GM18508 (cell line): Measurements from ENCODE around the gene WDR89.
"Not testable (repeated sequence)": the region's sequence is repeated elsewhere in the genome, so short reads cannot be mapped to it uniquely, and the experiment has no call there.

Experiments
- ATAC-seq: cut with Tn5 transposase; IDR thresholded peaks from one replicate; pipeline ENCODE4 v1.9.1; 2021; ENCODE audit warnings: moderate number of reproducible peaks; ENCODE audit not compliant: insufficient read depth, unreplicated experiment

Gene WDR89

GRCh38 chr14:63603749-63604277 lies 37.9 kb downstream of the WDR89 start:
- ATAC-seq: no peak

GRCh38 chr14:63598807-63599206 lies 42.9 kb downstream of the WDR89 start:
- ATAC-seq: no peak

GRCh38 chr14:63596998-63597658 lies 44.5 kb downstream of the WDR89 start:
- no peak for ATAC-seq

GRCh38 chr14:63594455-63595372 lies 47.0 kb downstream of the WDR89 start:
- ATAC-seq: no peak

GRCh38 chr14:63583046-63583445 lies 58.6 kb downstream of the WDR89 start:
- not testable (repeated sequence) for ATAC-seq

- no peak for ATAC-seq
Measured at GRCh38 chr14:63581491-63581890, 60.2 kb downstream of the WDR89 start.

GRCh38 chr14:63578300-63578699 lies 63.4 kb downstream of the WDR89 start:
- ATAC-seq: no peak

GRCh38 chr14:63573581-63573980 lies 68.1 kb downstream of the WDR89 start:
- no peak for ATAC-seq

GRCh38 chr14:63565448-63565847 lies 76.2 kb downstream of the WDR89 start:
- ATAC-seq: no peak

- no peak for ATAC-seq
Measured at GRCh38 chr14:63564318-63564717, 77.4 kb downstream of the WDR89 start.

- no peak for ATAC-seq
Measured at GRCh38 chr14:63563370-63564026, 78.2 kb downstream of the WDR89 start.

GRCh38 chr14:63562405-63562804 lies 79.3 kb downstream of the WDR89 start:
- ATAC-seq: no peak

GRCh38 chr14:63555572-63555971 lies 86.1 kb downstream of the WDR89 start:
- no peak for ATAC-seq

GRCh38 chr14:63551332-63551731 lies 90.3 kb downstream of the WDR89 start:
- no peak for ATAC-seq

- ATAC-seq: no peak
Measured at GRCh38 chr14:63547798-63548335, 93.8 kb downstream of the WDR89 start.
